HG03521 (cell line): ENCODE measurements around the gene R3HDM1.
"Not testable (repeated sequence)": the region's sequence is repeated elsewhere in the genome, so short reads cannot be mapped to it uniquely, and the experiment has no call there.

Source experiments
- ATAC-seq: cut with Tn5 transposase; IDR thresholded peaks from one replicate; pipeline ENCODE4 v1.9.1; 2021; ENCODE audit warnings: mild to moderate bottlenecking, moderate library complexity; ENCODE audit not compliant: unreplicated experiment

The R3HDM1 gene

GRCh38 chr2:135638825-135639224, 107.5 kb downstream of the R3HDM1 start:
- ATAC-seq, result no peak

GRCh38 chr2:135641156-135642068, 110.1 kb downstream of the R3HDM1 start:
- no peak for ATAC-seq

GRCh38 chr2:135647836-135648579, 116.7 kb downstream of the R3HDM1 start:
- no peak for ATAC-seq

- no peak for ATAC-seq
These were observed 119.4 kb downstream of the R3HDM1 start for GRCh38 chr2:135650721-135651120.

GRCh38 chr2:135651717-135652116, 120.4 kb downstream of the R3HDM1 start:
- ATAC-seq, result no peak

GRCh38 chr2:135654239-135654638, 123.0 kb downstream of the R3HDM1 start:
- ATAC-seq, result not testable (repeated sequence)

- ATAC-seq, result no peak
These were observed 126.7 kb downstream of the R3HDM1 start for GRCh38 chr2:135657806-135658582.

- ATAC-seq, result no peak
These were observed 130.8 kb downstream of the R3HDM1 start for GRCh38 chr2:135662088-135662487.

- no peak for ATAC-seq
These were observed 131.9 kb downstream of the R3HDM1 start for GRCh38 chr2:135663148-135663700.

- ATAC-seq, result peak; percentile 85
These were observed 133.4 kb downstream of the R3HDM1 start for GRCh38 chr2:135664623-135665068.

GRCh38 chr2:135667045-135667444, 135.8 kb downstream of the R3HDM1 start:
- no peak for ATAC-seq

GRCh38 chr2:135674453-135674852, 143.2 kb downstream of the R3HDM1 start:
- ATAC-seq, result no peak

- no peak for ATAC-seq
These were observed 144.7 kb downstream of the R3HDM1 start for GRCh38 chr2:135676031-135676430.

- no peak for ATAC-seq
These were observed 147.8 kb downstream of the R3HDM1 start for GRCh38 chr2:135679125-135679524.

- ATAC-seq, result no peak
These were observed 154.1 kb downstream of the R3HDM1 start for GRCh38 chr2:135685361-135685760.

- no peak for ATAC-seq
These were observed 157.7 kb downstream of the R3HDM1 start for GRCh38 chr2:135688978-135689377.

GRCh38 chr2:135689679-135690078, 158.4 kb downstream of the R3HDM1 start:
- ATAC-seq, result no peak

GRCh38 chr2:135694711-135695110, 163.4 kb downstream of the R3HDM1 start:
- no peak for ATAC-seq

- no peak for ATAC-seq
These were observed 167.6 kb downstream of the R3HDM1 start for GRCh38 chr2:135698838-135699237.

- no peak for ATAC-seq
These were observed 170.2 kb downstream of the R3HDM1 start for GRCh38 chr2:135701442-135701841.

- no peak for ATAC-seq
These were observed 172.0 kb downstream of the R3HDM1 start for GRCh38 chr2:135703300-135703699.
